Erythroblast (primary cell): Measurements from ENCODE around the gene DKKL1.
"Not testable (repeated sequence)": the region's sequence is repeated elsewhere in the genome, so short reads cannot be mapped to it uniquely, and the experiment has no call there.

Source experiments
- DNase-seq, 2 experiments: peaks; one replicate each; lab custom pipeline; 2025; lab: John Stamatoyannopoulos, UW
- GATA1 ChIP-seq: IDR thresholded peaks from 2 replicates; pipeline ENCODE4 v1.6.1; 2011; ENCODE audit warnings: low read depth, mild to moderate bottlenecking, control low read depth, low read length, moderate library complexity
- POLR2A ChIP-seq: IDR thresholded peaks from 2 replicates; pipeline ENCODE4 v1.6.1; 2011; ENCODE audit warnings: mild to moderate bottlenecking, low read length

DKKL1 gene

GRCh38 chr19:49363268-49364082 lies at the start of gene DKKL1:
Gene DKKL1, plus strand, starts transcription at chr19:49363877. Its CDS starts 122 bp downstream, at chr19:49363999.
- peak; percentile 92 for DNase-seq
- TF ChIP-seq GATA1 (no peak), POLR2A (no peak)

GRCh38 chr19:49315111-49315510 lies 48.6 kb upstream of the DKKL1 start:
- TF ChIP-seq GATA1 (no peak), POLR2A (no peak)
- DNase-seq = no peak

GRCh38 chr19:49316284-49316683 lies 47.4 kb upstream of the DKKL1 start:
- TF ChIP-seq POLR2A = no peak
- TF ChIP-seq GATA1 = no peak
- DNase-seq = no peak

- TF ChIP-seq POLR2A = no peak
- no peak for TF ChIP-seq GATA1
- DNase-seq = no peak
These were observed 45.4 kb upstream of the DKKL1 start for GRCh38 chr19:49318296-49318695.

- DNase-seq = no peak
- no peak for TF ChIP-seq GATA1
- no peak for TF ChIP-seq POLR2A
These were observed 38.7 kb upstream of the DKKL1 start, which contains the start of gene SLC6A16 for GRCh38 chr19:49324801-49325576. Gene SLC6A16, minus strand, starts transcription at chr19:49325191. Its CDS starts 13,844 bp downstream, at chr19:49311347.

GRCh38 chr19:49325756-49326155 lies 37.9 kb upstream of the DKKL1 start:
- not testable (repeated sequence) for DNase-seq

GRCh38 chr19:49326165-49326704 lies 37.4 kb upstream of the DKKL1 start:
- TF ChIP-seq GATA1 = no peak
- no peak for DNase-seq

- TF ChIP-seq GATA1 = no peak
- no peak for TF ChIP-seq POLR2A
- DNase-seq = peak in 1 of 2 experiments; percentile 57
These were observed 35.7 kb upstream of the DKKL1 start for GRCh38 chr19:49327878-49328544.

GRCh38 chr19:49328741-49329140 lies 34.9 kb upstream of the DKKL1 start:
- no peak for TF ChIP-seq POLR2A
- TF ChIP-seq GATA1 = no peak

GRCh38 chr19:49331187-49331586 lies 32.5 kb upstream of the DKKL1 start:
- not testable (repeated sequence) for DNase-seq

More at GRCh38 chr19:49328741-49329140, 34.9 kb upstream of the DKKL1 start:
- DNase-seq = no peak

GRCh38 chr19:49331616-49332055 lies 32.0 kb upstream of the DKKL1 start:
- TF ChIP-seq GATA1 (no peak), POLR2A (no peak)
- DNase-seq = peak in 1 of 2 experiments; percentile 31

- not testable (repeated sequence) for DNase-seq
These were observed 30.8 kb upstream of the DKKL1 start for GRCh38 chr19:49332691-49333417.

GRCh38 chr19:49333418-49333805 lies 30.3 kb upstream of the DKKL1 start:
- no peak for TF ChIP-seq POLR2A
- no peak for TF ChIP-seq GATA1
- DNase-seq = no peak
